ENCODE results near the gene VPS9D1. TPM values are rescaled to one million over a fixed set of nuclear protein-coding genes. Genes with fewer than 3 reads are reported as not detected.

Gene VPS9D1
- total and polyA plus RNA-seq, 2 experiments from 2014 or later: 2.1 to 2.2 TPM

GRCh38 chr16:89733792-89734191 lies 13.1 kb upstream of the VPS9D1 start (continued):
- TF ChIP-seq ZNF114 (CRISPR knock-in tag; IDR thresholded peaks at IDR 0.05) (no peak), CTCF (conservative IDR thresholded peaks at IDR 0.05; ENCODE audit: low read depth in 2 of 2) (no peak)

- Mint-ChIP-seq H3K4me3 (no peak overlapping the region; the same call in 2 of the 3 replicates), H3K9me3 (no peaks in the 10 kb centered on the region; the same call in 2 of the 3 replicates), H3K4me1 (peaks cover 14% of the 10 kb centered on the region), H3K36me3 (ENCODE audit: low read depth) (peaks cover 82% of the 10 kb centered on the region), H3K27me3 (ENCODE audit: insufficient read depth, low read depth, poor library complexity) (peaks cover 24% of the 10 kb centered on the region), H3K27ac (no peak overlapping the region)
- no peak overlapping the region for H3K4me2 ChIP-seq
- no peak for ATAC-seq
- no peaks in the 10 kb centered on the region for H3K79me2 ChIP-seq (replicated peaks; ENCODE audit: insufficient read depth)
- H3K4me3 ChIP-seq: no peak overlapping the region
- no peak overlapping the region for H3K27ac ChIP-seq (ENCODE audit: low read depth)
- no peak for DNase-seq (ENCODE audit: low spot score)
- peaks cover 18% of the 10 kb centered on the region; the same call in 1 of the 2 replicates for H3K36me3 ChIP-seq (ENCODE audit: insufficient read depth)
- peaks cover 14% of the 10 kb centered on the region; the same call in 1 of the 2 replicates for H3F3A ChIP-seq (replicated peaks; ENCODE audit: low read depth)
- H3K4me1 ChIP-seq (ENCODE audit: insufficient read depth): no peaks in the 10 kb centered on the region
- no peaks in the 10 kb centered on the region for H3K27me3 ChIP-seq (ENCODE audit: insufficient read depth)
- peaks cover 6% of the 10 kb centered on the region; the same call in 1 of the 2 replicates for H4K20me1 ChIP-seq (replicated peaks; ENCODE audit: insufficient read depth)
- H2AFZ ChIP-seq: no peak overlapping the region
- H3K9me2 ChIP-seq (ENCODE audit: insufficient read depth): no peaks in the 10 kb centered on the region
- TF ChIP-seq ETS1 (IDR thresholded peaks at IDR 0.05) (no peak), EZH2 (IDR thresholded peaks at IDR 0.05; ENCODE audit: low read depth, unreplicated experiment) (no peak), NANOG (IDR thresholded peaks at IDR 0.05; ENCODE audit: borderline replicate concordance) (no peak), REST (IDR thresholded peaks at IDR 0.05; ENCODE audit: unreplicated experiment) (no peak), CTCF (conservative IDR thresholded peaks at IDR 0.05; ENCODE audit: low read depth in 2 of 2) (no peak), POLR2AphosphoS5 (IDR thresholded peaks at IDR 0.05; ENCODE audit: low read depth) (no peak), STAT1 (IDR thresholded peaks at IDR 0.05; ENCODE audit: unreplicated experiment) (no peak), ZNF462 (CRISPR knock-in tag; IDR thresholded peaks at IDR 0.05) (no peak), ZNF331 (CRISPR knock-in tag; IDR thresholded peaks at IDR 0.05; ENCODE audit: low read depth) (no peak), ZNF114 (CRISPR knock-in tag; IDR thresholded peaks at IDR 0.05) (no peak)
Observed at GRCh38 chr16:89733322-89733721, 12.6 kb upstream of the VPS9D1 start.

Measured in GM23338 (cell line).